ENCODE data around the gene FUT7. TPM values are rescaled to one million over a fixed set of nuclear protein-coding genes. Genes with fewer than 3 reads are reported as not detected.

Gene FUT7
- total and polyA plus RNA-seq, 2 of the 13 experiments (the other 11 are each of a cell fraction or from before 2014, with no cell fraction given), result 0.05 TPM; not detected in 1

DNA sequence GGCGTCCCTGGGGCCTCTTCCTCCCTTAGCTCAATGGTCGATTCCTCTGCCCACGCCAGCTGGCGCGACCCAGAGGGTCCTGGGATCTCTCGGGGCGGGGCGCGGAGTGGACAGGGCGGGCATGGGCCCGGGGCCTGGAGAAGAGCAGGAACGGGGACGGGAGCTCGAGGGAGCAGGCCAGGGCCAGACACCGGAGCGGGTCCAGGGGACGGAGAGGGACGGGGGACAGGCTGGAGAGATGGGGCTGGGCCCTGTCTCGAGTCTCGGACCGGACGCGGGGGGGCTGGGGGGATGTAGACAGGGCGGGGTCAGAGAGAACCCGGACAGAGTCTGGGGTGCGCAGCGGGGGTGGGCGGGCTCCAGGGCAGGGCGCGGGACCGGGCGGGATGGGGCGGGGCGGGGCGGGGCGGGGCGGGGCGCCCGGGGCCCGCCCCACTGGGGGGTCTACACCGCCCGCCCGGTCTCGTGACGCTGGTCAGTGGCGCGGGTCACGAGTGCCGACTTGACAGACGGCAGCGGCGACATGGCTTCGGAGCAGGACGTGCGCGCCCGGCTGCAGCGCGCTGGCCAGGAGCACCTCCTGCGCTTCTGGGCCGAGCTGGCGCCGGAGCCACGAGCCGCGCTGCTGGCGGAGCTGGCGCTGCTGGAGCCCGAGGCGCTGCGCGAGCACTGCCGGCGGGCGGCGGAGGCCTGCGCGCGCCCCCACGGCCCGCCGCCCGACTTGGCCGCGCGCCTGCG is 45.3 kb upstream of the FUT7 start, which contains the start of gene UAP1L1 (continued):
- TF ChIP-seq, protein P1, sequence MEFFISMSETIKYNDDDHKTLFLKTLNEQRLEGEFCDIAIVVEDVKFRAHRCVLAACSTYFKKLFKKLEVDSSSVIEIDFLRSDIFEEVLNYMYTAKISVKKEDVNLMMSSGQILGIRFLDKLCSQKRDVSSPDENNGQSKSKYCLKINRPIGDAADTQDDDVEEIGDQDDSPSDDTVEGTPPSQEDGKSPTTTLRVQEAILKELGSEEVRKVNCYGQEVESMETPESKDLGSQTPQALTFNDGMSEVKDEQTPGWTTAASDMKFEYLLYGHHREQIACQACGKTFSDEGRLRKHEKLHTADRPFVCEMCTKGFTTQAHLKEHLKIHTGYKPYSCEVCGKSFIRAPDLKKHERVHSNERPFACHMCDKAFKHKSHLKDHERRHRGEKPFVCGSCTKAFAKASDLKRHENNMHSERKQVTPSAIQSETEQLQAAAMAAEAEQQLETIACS (CRISPR knock-in tag; IDR thresholded peaks at IDR 0.05), result 0 out of 2 replicates have a peak, but pooled peaks have one; percentile 5
- TF ChIP-seq ZNF451 (CRISPR knock-in tag; IDR thresholded peaks at IDR 0.05) (no peak), ATF7 (IDR thresholded peaks at IDR 0.05) (no peak), ATF7 (CRISPR knock-in tag; IDR thresholded peaks at IDR 0.05) (no peak), PAF1 (CRISPR knock-in tag; IDR thresholded peaks at IDR 0.05) (no peak), GATA4 (IDR thresholded peaks at IDR 0.05; ENCODE audit: borderline replicate concordance, low read depth) (no peak), HNF4G (IDR thresholded peaks at IDR 0.05; ENCODE audit: borderline replicate concordance, low read depth, low read length) (no peak), HNF4G (CRISPR knock-in tag; IDR thresholded peaks at IDR 0.05; ENCODE audit: borderline replicate concordance, low read depth) (no peak), MEIS1 (CRISPR knock-in tag; IDR thresholded peaks at IDR 0.05; ENCODE audit: borderline replicate concordance) (no peak), SPEN (CRISPR knock-in tag; IDR thresholded peaks at IDR 0.05; ENCODE audit: low read depth) (peak; percentile 25; the same call in 1 of the 2 replicates), KLF15 (CRISPR knock-in tag; IDR thresholded peaks at IDR 0.05; ENCODE audit: borderline replicate concordance) (no peak), U2AF2 (IDR thresholded peaks at IDR 0.05; ENCODE audit: low read depth, low read length) (no peak), ZFAT (CRISPR knock-in tag; conservative IDR thresholded peaks at IDR 0.05) (no peak), THAP11 (CRISPR knock-in tag; IDR thresholded peaks at IDR 0.05) (no peak), KIAA2018 (CRISPR knock-in tag; IDR thresholded peaks at IDR 0.05; ENCODE audit: borderline replicate concordance) (no peak), HES4 (CRISPR knock-in tag; IDR thresholded peaks at IDR 0.05; ENCODE audit: borderline replicate concordance) (peak; percentile 41; the same call in 1 of the 2 replicates), FOXP1 (IDR thresholded peaks at IDR 0.05) (no peak), FOXP1 (CRISPR knock-in tag; IDR thresholded peaks at IDR 0.05) (no peak)
- TF ChIP-seq, protein P2, sequence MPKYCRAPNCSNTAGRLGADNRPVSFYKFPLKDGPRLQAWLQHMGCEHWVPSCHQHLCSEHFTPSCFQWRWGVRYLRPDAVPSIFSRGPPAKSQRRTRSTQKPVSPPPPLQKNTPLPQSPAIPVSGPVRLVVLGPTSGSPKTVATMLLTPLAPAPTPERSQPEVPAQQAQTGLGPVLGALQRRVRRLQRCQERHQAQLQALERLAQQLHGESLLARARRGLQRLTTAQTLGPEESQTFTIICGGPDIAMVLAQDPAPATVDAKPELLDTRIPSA (CRISPR knock-in tag; IDR thresholded peaks at IDR 0.05; ENCODE audit: borderline replicate concordance), result no peak
- TF ChIP-seq, protein P3, sequence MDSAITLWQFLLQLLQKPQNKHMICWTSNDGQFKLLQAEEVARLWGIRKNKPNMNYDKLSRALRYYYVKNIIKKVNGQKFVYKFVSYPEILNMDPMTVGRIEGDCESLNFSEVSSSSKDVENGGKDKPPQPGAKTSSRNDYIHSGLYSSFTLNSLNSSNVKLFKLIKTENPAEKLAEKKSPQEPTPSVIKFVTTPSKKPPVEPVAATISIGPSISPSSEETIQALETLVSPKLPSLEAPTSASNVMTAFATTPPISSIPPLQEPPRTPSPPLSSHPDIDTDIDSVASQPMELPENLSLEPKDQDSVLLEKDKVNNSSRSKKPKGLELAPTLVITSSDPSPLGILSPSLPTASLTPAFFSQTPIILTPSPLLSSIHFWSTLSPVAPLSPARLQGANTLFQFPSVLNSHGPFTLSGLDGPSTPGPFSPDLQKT (CRISPR knock-in tag; IDR thresholded peaks at IDR 0.05; ENCODE audit: borderline replicate concordance), result no peak
